Neural cell (in vitro differentiated cells): ENCODE data around the gene CACNG8. TPM values are rescaled to one million over a fixed set of nuclear protein-coding genes. Genes with fewer than 3 reads are reported as not detected.

Experiments used
- H2AFZ ChIP-seq: fragments of 200-600, 300-800 bp; sonication (generic), shearing (Covaris generic); 2 replicates; pipeline ENCODE4 v1.6.0; 2014; ENCODE audit warnings: low read depth, mild to moderate bottlenecking, antibody characterized with exemption, low read length, moderate library complexity
- H3F3A ChIP-seq: fragments of 200-600 bp; shearing (Covaris generic); 2 replicates; pipeline ENCODE4 v1.6.1; 2016; ENCODE audit warnings: mild to moderate bottlenecking, moderate library complexity, mixed read lengths, antibody characterized with exemption, low read length; ENCODE audit not compliant: insufficient read depth, poor library complexity, severe bottlenecking
- H3K27ac ChIP-seq: fragments of 200-600, 300-800 bp; sonication (generic), shearing (Covaris generic); 2 replicates; pipeline ENCODE4 v1.5.1; 2014; ENCODE audit warnings: mild to moderate bottlenecking, low read length, moderate library complexity
- H3K27me3 ChIP-seq: fragments of 300-800, 200-600 bp; sonication (generic), shearing (Covaris generic); 2 replicates; pipeline ENCODE4 v1.6.0; 2014; ENCODE audit warnings: mild to moderate bottlenecking, low read depth, low read length, moderate library complexity; ENCODE audit not compliant: insufficient read depth
- H3K36me3 ChIP-seq: fragments of 300-800, 200-600 bp; sonication (generic), shearing (Covaris generic); 2 replicates; pipeline ENCODE4 v1.5.1; 2014; ENCODE audit warnings: mild to moderate bottlenecking, antibody characterized with exemption, low read length, moderate library complexity; ENCODE audit not compliant: insufficient read depth
- H3K4me2 ChIP-seq: fragments of 300-800, 200-600 bp; sonication (generic), shearing (Covaris generic); 2 replicates; pipeline ENCODE4 v1.6.0; 2014; ENCODE audit warnings: mild to moderate bottlenecking, low read length
- H3K4me3 ChIP-seq: fragments of 300-800, 200-600 bp; sonication (generic), shearing (Covaris generic); 2 replicates; pipeline ENCODE4 v1.5.1; 2014; ENCODE audit warnings: mild to moderate bottlenecking, low read length, moderate library complexity
- H3K79me2 ChIP-seq: fragments of 200-600 bp; shearing (Covaris generic); replicated peaks from 2 replicates; pipeline ENCODE4 v1.6.0; 2014; ENCODE audit warnings: mild to moderate bottlenecking, low read length, moderate library complexity; ENCODE audit not compliant: insufficient read depth
- H3K9ac ChIP-seq: fragments of 300-800, 200-600 bp; sonication (generic), shearing (Covaris generic); 2 replicates; pipeline ENCODE4 v1.6.1; 2016; ENCODE audit warnings: mild to moderate bottlenecking, low read length, mixed read lengths
- H3K9me2 ChIP-seq: fragments of 200-600 bp; shearing (Covaris generic); 2 replicates; pipeline ENCODE4 v1.6.1; 2016; ENCODE audit warnings: mild to moderate bottlenecking, low read length, mixed read lengths; ENCODE audit not compliant: insufficient read depth
- H3K9me3 ChIP-seq: fragments of 200-600, 300-800 bp; sonication (generic), shearing (Covaris generic); 2 replicates; pipeline ENCODE4 v1.6.1; 2016; ENCODE audit warnings: mild to moderate bottlenecking, mixed run types, low read length, moderate library complexity, mixed read lengths
- H4K20me1 ChIP-seq: fragments of 200-600 bp; shearing (Covaris generic); 2 replicates; pipeline ENCODE4 v1.6.1; 2016; ENCODE audit warnings: mild to moderate bottlenecking, mixed run types; ENCODE audit not compliant: insufficient read depth
- CTCF ChIP-seq: fragments of 450-650 bp; IDR thresholded peaks from 2 replicates; pipeline ENCODE4 v1.5.1; 2014; ENCODE audit warnings: antibody characterized with exemption, mild to moderate bottlenecking, moderate library complexity; ENCODE audit not compliant: poor library complexity, severe bottlenecking
- EZH2 ChIP-seq: fragments of 200-600, 300-800 bp; shearing (Covaris generic), sonication (generic); IDR thresholded peaks from 2 replicates; pipeline ENCODE4 v1.6.1; 2014; ENCODE audit warnings: antibody characterized with exemption, low read length, borderline replicate concordance, mild to moderate bottlenecking; ENCODE audit not compliant: insufficient read depth, poor library complexity, severe bottlenecking
- POLR2AphosphoS5 ChIP-seq: IDR thresholded peaks from 2 replicates; pipeline ENCODE4 v1.6.1; 2012
- RAD21 ChIP-seq: fragments of 450-650 bp; conservative IDR thresholded peaks from 2 replicates; pipeline ENCODE4 v1.6.1; 2014; ENCODE audit warnings: antibody characterized with exemption, mild to moderate bottlenecking, moderate library complexity
- SMC3 ChIP-seq: fragments of 450-650 bp; conservative IDR thresholded peaks from 2 replicates; pipeline ENCODE4 v1.6.1; 2014; ENCODE audit warnings: antibody characterized with exemption, mild to moderate bottlenecking, moderate library complexity; ENCODE audit not compliant: poor library complexity
- polyA plus RNA-seq: library from polyadenylated mRNA; depleted of rRNA; stranded (reverse); fragments of >200 nt; gene quantifications from 2 replicates; pipeline ENCODE4 v1.2.3, GENCODE V29; 2014

CACNG8 gene
- polyA plus RNA-seq, 1 donor from 2014 or later: 3.3 TPM

- H3K27me3 ChIP-seq: no peaks in the 10 kb centered on the region
- no peak overlapping the region for H3K27ac ChIP-seq
- no peak overlapping the region for H3K4me3 ChIP-seq
- no peaks in the 10 kb centered on the region for H3K9me3 ChIP-seq
- H2AFZ ChIP-seq: no peak overlapping the region
- H3K79me2 ChIP-seq: no peaks in the 10 kb centered on the region
- no peak for TF ChIP-seq POLR2AphosphoS5
- peak; percentile 45 for TF ChIP-seq RAD21
- peak; percentile 37 for TF ChIP-seq SMC3
- TF ChIP-seq CTCF: peak; percentile 40
- no peak for TF ChIP-seq EZH2
- H3F3A ChIP-seq: no peaks in the 10 kb centered on the region
- H3K4me2 ChIP-seq: no peak overlapping the region
- no peaks in the 10 kb centered on the region for H3K9me2 ChIP-seq
- H4K20me1 ChIP-seq: no peaks in the 10 kb centered on the region
- no peak overlapping the region for H3K9ac ChIP-seq
- no peaks in the 10 kb centered on the region for H3K36me3 ChIP-seq
These were observed 67.3 kb downstream of the CACNG8 start for GRCh38 chr19:54029930-54030490.

GRCh38 chr19:54030895-54031586 lies 68.3 kb downstream of the CACNG8 start:
- no peak overlapping the region for H3K4me2 ChIP-seq
- H3F3A ChIP-seq: no peaks in the 10 kb centered on the region
- H3K9me2 ChIP-seq: no peaks in the 10 kb centered on the region
- no peak overlapping the region for H3K27ac ChIP-seq
- no peak overlapping the region for H3K9ac ChIP-seq
- H3K9me3 ChIP-seq: no peaks in the 10 kb centered on the region
- no peaks in the 10 kb centered on the region for H3K79me2 ChIP-seq
- H2AFZ ChIP-seq: no peak overlapping the region
- no peaks in the 10 kb centered on the region for H4K20me1 ChIP-seq
- no peaks in the 10 kb centered on the region for H3K36me3 ChIP-seq
- H3K4me3 ChIP-seq: no peak overlapping the region
- H3K27me3 ChIP-seq: no peaks in the 10 kb centered on the region
- TF ChIP-seq EZH2 (no peak), CTCF (peak; percentile 35), SMC3 (peak; percentile 30)
